Cardiac atrium fibroblast (primary cell): ENCODE measurements around the gene PCBP3. TPM values are rescaled to one million over a fixed set of nuclear protein-coding genes. Genes with fewer than 3 reads are reported as not detected.

Source experiments
- total RNA-seq: library from RNA; depleted of rRNA; stranded (reverse); fragments of >200 nt; gene quantifications from 2 replicates; pipeline ENCODE4 v1.2.3, GENCODE V29; 2015

PCBP3 gene
- 8.5 and 22.7 TPM in 2 replicates for total RNA-seq

GRCh38 chr21:45643021-45643980 lies at the start of gene PCBP3:
Gene PCBP3 (plus strand): TSS chr21:45643725. CDS start chr21:45850086, 206,361 bp downstream.

GRCh38 chr21:45981151-45982091 lies 337.9 kb downstream of the PCBP3 start, which contains the start of gene COL6A1:
Gene COL6A1 (plus strand): TSS chr21:45981770. CDS start chr21:45981851, 81 bp downstream.

Other genes starting within 250 kb of the PCBP3 start
- 205 and 222 TPM in 2 replicates for gene COL18A1, start 238.6 kb upstream of the PCBP3 start, total RNA-seq
- 4.2 and 13.0 TPM in 2 replicates for gene SLC19A1, start 101.3 kb upstream of the PCBP3 start, total RNA-seq